ENCODE results near the gene ACLY.

- peak; percentile 69 for TF ChIP-seq CTCF (CRISPR knock-in tag; IDR thresholded peaks at IDR 0.05)
- TF ChIP-seq, protein P1, sequence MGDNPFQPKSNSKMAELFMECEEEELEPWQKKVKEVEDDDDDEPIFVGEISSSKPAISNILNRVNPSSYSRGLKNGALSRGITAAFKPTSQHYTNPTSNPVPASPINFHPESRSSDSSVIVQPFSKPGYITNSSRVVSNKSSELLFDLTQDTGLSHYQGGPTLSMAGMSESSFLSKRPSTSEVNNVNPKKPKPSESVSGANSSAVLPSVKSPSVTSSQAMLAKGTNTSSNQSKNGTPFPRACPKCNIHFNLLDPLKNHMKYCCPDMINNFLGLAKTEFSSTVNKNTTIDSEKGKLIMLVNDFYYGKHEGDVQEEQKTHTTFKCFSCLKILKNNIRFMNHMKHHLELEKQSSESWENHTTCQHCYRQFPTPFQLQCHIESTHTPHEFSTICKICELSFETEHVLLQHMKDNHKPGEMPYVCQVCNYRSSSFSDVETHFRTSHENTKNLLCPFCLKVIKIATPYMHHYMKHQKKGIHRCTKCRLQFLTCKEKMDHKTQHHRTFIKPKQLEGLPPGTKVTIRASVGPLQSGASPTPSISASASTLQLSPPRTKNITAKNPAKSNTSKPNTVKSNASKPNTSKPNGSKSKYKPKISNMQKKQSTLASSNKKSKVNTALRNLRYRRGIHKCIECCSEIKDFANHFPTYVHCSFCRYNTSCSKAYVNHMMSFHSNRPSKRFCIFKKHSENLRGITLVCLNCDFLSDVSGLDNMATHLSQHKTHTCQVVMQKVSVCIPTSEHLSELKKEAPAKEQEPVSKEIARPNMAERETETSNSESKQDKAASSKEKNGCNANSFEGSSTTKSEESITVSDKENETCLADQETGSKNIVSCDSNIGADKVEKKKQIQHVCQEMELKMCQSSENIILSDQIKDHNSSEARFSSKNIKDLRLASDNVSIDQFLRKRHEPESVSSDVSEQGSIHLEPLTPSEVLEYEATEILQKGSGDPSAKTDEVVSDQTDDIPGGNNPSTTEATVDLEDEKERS (CRISPR knock-in tag; IDR thresholded peaks at IDR 0.05) = no peak
- TF ChIP-seq, protein P2, sequence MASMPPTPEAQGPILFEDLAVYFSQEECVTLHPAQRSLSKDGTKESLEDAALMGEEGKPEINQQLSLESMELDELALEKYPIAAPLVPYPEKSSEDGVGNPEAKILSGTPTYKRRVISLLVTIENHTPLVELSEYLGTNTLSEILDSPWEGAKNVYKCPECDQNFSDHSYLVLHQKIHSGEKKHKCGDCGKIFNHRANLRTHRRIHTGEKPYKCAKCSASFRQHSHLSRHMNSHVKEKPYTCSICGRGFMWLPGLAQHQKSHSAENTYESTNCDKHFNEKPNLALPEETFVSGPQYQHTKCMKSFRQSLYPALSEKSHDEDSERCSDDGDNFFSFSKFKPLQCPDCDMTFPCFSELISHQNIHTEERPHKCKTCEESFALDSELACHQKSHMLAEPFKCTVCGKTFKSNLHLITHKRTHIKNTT (CRISPR knock-in tag; IDR thresholded peaks at IDR 0.05) = no peak
- TF ChIP-seq ZNF292 (CRISPR knock-in tag; IDR thresholded peaks at IDR 0.05; ENCODE audit: borderline replicate concordance, low read depth) = no peak
- no peak for TF ChIP-seq RBM39 (IDR thresholded peaks at IDR 0.05; ENCODE audit: low read depth, low read length, poor library complexity, severe bottlenecking)
- TF ChIP-seq, protein P3, sequence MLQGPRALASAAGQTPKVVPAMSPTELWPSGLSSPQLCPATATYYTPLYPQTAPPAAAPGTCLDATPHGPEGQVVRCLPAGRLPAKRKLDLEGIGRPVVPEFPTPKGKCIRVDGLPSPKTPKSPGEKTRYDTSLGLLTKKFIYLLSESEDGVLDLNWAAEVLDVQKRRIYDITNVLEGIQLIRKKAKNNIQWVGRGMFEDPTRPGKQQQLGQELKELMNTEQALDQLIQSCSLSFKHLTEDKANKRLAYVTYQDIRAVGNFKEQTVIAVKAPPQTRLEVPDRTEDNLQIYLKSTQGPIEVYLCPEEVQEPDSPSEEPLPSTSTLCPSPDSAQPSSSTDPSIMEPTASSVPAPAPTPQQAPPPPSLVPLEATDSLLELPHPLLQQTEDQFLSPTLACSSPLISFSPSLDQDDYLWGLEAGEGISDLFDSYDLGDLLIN (CRISPR knock-in tag; IDR thresholded peaks at IDR 0.05; ENCODE audit: borderline replicate concordance) = no peak
- TF ChIP-seq MLX (CRISPR knock-in tag; IDR thresholded peaks at IDR 0.05) = no peak
- no peak for TF ChIP-seq ZBTB21 (CRISPR knock-in tag; IDR thresholded peaks at IDR 0.05)
- no peak for TF ChIP-seq BRCA1 (CRISPR knock-in tag; IDR thresholded peaks at IDR 0.05)
These were observed 33.0 kb downstream of the ACLY start for GRCh38 chr17:41885733-41886132.

Data from HepG2 (cell line).